ENCODE data around the gene RPS16.

The RPS16 gene

DNA sequence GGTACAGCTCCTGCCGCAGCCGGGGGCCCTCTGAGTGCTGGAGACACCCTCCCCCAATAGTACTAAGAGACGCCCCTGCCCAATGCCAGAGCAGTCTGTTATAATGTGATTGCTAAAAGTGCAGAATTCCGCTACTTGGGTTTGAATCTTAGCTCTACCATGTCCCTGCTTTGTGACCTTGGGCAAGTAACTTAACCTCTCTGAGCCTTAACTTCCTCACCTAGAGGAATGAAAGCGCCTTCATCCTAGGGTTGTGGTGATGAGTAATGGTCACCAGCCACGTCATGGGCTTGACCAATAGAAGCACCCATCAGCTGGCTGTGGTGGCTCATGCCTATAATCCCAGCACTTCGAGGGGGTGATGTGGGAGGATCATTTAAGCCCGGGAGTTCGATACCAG, 16.7 kb downstream of the RPS16 start:
- DNase-seq = no peak

DNA sequence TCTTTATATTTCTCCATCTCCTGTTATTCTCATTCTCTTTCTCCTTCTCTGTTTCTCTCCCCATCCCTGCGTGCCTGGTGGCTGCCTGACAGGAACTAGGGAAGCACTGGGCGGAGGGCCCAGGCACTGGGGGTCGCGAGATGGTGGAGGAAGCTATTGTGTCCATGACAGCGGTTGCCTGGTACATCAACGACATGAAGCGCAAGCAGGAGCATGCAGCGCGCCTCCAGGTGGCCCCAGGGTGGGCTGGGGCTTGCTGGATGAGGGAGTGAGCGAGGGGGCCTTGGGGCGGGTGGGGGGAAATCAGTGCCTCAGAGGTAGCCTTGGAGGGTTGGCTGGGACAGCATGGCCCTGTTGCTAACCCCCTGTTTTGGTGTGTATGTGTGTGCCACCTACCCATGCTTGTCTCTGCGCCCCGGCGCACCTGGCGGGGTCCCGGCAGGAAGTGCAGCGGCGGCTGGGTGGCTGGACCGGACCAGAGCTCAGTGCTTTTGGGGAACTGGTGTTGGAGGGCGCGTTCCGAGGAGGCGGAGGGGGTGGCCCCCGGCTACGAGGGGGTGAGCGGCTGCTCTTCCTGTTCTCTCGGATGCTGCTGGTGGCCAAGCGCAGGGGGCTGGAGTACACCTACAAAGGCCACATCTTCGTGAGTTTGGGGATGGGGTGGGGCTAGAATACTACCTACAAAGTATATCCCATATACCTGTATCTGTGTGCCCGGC, 18.1 kb downstream of the RPS16 start:
- DNase-seq = no peak

GRCh38 chr19:39416152-39417120, 19.3 kb downstream of the RPS16 start:
- DNase-seq = no peak

DNA sequence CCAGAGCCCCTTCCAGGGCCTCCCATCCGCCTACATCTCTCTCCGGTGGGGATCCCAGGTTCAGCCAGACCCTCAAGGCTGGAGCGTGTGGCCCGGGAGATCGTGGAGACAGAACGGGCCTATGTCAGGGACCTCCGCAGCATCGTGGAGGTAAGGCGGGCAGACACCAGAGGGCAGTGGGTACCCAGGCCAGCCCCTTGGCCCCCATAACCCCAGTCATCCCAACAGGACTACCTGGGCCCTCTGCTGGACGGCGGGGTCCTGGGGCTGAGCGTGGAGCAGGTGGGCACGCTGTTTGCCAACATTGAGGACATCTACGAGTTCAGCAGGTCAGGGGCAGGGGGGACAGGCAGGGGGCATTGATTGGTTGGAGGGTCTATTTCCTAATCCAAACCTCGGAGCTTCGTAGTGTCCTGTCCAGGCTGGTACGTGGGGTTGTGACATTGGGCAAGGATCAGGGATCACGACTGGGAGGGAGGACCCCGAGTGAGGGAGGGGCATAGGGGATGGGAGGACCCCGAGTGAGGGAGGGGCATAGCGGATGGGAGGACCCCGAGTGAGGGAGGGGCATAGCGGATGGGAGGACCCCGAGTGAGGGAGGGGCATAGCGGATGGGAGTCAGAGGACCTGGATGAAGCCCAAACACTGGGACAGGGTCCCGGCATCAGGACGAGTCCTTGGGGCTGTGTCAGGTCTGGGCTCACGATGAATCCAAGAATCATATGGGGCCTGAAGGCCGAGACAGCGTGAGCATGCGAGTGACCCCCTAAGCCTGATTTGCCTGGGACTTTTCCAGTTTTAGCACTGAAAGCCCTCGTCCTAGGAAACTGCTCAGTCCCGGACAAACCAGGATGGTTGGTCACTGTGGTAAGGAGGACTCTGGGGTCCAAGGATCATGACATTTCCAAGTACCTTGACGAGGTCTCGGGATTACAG, 20.4 kb downstream of the RPS16 start:
- DNase-seq = no peak

- no peak for DNase-seq
Observed at GRCh38 chr19:39413911-39414608, 21.7 kb downstream of the RPS16 start.

DNA sequence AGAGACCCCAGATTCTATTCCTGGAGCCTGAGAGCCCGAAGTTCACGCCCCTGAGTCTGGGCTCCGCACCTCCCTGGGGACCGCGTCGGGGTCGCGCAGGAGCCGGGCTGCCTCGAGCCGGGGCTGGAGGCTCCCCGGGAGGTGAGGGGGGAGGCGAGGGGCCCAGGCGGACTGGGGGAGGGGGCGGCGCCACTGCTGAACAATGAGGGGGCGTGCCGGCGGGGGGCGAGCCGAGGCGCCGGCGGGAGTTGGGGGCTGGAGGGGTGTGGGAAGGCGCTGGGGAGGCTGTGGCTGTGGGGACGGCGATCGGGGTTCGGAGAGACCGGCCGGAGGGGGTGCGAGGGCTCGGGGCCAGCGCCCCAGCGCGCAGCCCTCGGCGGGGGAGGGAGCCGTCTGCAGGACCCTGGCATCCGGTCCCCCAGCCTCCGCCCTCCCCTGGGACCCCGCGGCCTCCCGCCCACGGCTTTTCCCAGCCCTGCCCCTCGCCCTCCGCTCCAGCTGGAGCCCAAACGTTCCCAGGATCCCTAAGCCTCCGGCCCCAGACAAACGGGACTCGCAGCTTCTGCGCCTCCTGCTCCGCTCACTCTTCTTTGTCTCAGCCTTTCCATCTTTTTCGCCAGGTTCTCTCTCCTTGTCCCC, 22.4 kb downstream of the RPS16 start:
- DNase-seq = no peak

- no peak for DNase-seq
Observed at GRCh38 chr19:39412867-39413271, 22.9 kb downstream of the RPS16 start.

DNA sequence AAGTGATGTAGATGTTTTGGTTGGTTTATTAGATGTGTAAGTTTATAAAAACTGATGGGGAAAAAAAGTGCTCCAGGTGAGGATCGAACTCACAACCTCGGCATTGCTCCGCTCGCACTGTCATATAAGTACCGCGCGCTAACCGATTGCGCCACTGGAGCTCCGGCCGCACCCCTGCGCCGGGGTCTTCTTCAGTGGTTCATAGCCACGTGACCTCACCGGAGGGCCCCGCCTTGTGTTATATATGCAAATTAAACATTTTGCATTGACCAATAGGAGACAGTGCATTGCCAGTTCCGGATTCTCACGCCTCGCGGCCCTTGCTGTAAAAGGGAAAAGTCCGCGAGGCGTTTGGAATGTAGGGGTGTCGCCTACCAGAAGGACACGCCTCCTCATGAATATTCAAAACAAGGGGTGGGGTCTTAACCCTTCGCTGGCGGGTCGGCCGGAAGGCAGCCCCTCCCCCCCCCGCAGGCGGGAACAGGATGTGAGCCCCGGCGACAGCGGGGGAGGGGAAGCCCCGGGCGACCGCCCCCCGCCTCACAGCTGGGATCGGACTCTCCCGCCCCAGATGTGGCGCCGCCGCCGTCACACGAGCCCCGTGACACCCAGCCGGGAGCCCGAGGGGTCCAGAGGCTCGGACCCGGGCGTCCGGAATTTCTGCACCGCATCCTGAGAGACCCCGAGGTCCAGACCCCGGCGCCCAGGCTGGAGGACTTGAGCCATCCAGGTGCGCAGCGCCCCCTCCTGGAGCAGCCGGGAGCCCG, 23.5 kb downstream of the RPS16 start, which contains the start of gene PLEKHG2:
Gene PLEKHG2, plus strand, starts transcription at position 570 of the 767 bp plus-strand sequence. CDS start 1,418 bp downstream, outside the sequence.
- DNase-seq = peak; percentile 100

- peak; percentile 94 for DNase-seq
Observed at GRCh38 chr19:39411832-39412099, 24.0 kb downstream of the RPS16 start.

- no peak for DNase-seq
Observed at GRCh38 chr19:39411081-39411831, 24.5 kb downstream of the RPS16 start.

DNA sequence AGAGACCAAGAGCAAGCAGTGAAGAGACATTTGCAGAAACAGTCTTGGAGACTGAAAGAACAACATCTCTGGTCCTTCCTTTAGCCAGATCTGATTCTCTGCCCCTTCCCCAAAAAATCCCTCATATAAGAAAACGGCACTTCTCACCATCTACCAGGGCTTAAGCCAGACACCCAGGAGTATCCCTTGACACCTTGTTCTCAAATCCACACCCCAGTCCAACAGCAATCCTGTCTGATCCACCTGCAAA, 25.0 kb downstream of the RPS16 start:
- no peak for DNase-seq

DNA sequence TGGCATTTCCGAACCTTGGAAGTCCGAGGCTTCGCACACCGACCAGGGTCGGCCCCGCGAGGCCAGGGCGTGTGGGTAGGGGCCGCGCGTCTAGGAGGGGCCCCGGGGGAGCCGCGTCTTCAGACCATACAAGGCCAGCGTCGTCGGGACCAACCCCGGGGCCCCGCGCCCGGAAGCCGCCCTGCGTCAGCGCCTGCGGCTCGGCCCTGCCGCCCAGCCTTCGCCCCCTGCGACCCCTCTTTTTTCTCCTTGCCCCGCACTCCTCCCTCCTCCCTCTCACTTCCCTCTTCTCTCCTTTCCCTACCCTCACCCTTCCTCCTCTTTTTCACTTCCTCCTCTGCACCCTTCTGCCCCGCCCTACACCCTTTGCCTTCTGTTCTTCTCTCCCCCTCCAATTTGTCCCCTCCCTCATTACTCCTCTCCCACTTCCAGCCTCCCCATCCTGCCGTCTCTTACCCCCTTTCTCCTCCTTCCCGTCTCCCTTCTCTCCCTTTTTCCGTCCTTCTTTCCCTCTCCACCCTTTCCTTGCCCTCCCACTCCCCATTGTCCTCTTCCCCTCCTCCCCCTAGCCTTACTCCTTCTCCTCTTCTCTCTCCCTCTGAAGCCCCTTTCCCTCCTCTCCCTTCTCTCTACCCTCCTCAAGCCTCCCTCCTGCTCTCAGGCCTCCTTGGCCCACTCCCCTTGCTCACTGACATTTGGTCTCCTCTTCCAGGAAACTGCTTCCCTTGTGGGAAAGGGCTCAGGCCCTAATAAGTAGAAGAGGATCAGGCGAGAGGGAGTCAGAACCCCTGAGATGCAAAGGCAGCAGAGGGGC, 25.5 kb downstream of the RPS16 start:
- peak; percentile 83 for DNase-seq

GRCh38 chr19:39409208-39410016, 26.3 kb downstream of the RPS16 start:
- peak; percentile 89 for DNase-seq

- no peak for DNase-seq
Observed at GRCh38 chr19:39408392-39409207, 27.1 kb downstream of the RPS16 start.

- peak; percentile 77 for DNase-seq
Observed at GRCh38 chr19:39407660-39408391, 27.9 kb downstream of the RPS16 start.

DNA sequence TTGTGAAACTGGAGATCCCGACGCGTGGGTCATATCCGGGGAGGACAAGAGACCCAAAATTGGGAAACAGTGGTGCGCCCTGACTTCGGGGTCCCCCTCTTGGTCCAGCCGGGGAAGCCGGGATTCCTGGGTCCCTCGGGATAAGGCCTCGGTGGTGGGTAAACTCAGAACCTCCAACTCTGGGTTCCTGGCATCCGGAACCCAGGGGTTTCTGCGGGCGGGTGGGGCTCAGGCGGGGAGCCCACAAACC, 28.4 kb downstream of the RPS16 start:
- no peak for DNase-seq

DNA sequence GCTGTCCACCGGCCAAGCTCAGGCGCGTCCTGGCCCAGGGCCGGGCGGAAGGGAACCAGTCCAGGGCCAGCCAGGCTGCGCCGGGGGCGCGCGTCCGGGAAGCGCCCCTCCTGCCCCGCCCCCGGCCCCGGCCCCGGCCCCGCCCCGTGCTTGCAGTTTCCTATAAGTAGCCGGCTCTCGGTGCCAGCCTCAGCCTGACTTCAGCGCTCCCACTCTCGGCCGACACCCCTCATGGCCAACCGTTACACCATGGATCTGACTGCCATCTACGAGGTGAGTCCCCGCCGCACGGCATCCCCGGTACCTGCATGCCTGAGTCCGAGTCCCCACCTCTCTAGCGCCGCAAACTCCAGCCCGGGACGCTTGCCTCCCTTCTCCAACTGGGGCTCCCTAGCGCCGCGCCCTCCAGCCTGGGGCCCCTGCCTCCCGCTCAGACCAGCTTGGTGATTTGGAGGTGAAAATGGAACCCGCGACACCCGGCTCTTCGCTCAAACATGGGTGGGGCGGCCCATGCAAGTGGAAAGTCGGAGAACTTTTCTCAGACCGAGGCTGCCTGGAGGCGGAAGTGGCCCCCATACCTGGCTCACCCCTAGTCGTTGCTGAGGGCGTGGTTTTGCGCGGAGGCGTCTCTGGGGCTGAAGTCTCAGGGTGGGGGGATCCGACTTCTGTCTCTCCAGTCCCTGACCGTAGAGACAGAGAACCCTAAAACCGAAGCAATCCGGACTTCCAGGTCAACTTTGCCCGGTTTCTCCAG, 28.9 kb downstream of the RPS16 start, which contains the start of gene ZFP36:
Gene ZFP36, plus strand, starts transcription at position 192 of the 754 bp plus-strand sequence. Its CDS starts 58 bp downstream, at position 250.
- DNase-seq = peak; percentile 96

All from activated CD8-positive, alpha-beta memory T cell treated with anti-CD3 and anti-CD28 coated beads for 24 hours (primary cell).